B cell (primary cell): ENCODE results near the gene XG.

Source experiments
- CTCF ChIP-seq: fragments of 200-600 bp; IDR thresholded peaks from one replicate; pipeline ENCODE4 v1.8.0; 2022; ENCODE audit warnings: antibody characterized with exemption, mild to moderate bottlenecking
- EZH2 ChIP-seq: IDR thresholded peaks from 2 replicates; pipeline ENCODE4 v1.6.1; 2012; ENCODE audit warnings: borderline replicate concordance, low read depth, mild to moderate bottlenecking, moderate library complexity, low read length; ENCODE audit not compliant: insufficient read depth, poor library complexity, severe bottlenecking

- TF ChIP-seq CTCF (no peak), EZH2 (no peak)
These were observed 77.1 kb downstream of the XG start for GRCh38 chrX:2828959-2829411.
